GM18502 (cell line): ENCODE results near the gene RIPK3.
"Not testable (repeated sequence)": the region's sequence is repeated elsewhere in the genome, so short reads cannot be mapped to it uniquely, and the experiment has no call there.

Source experiments
- ATAC-seq: cut with Tn5 transposase; IDR thresholded peaks from one replicate; pipeline ENCODE4 v1.9.1; 2021; ENCODE audit warnings: mild to moderate bottlenecking; ENCODE audit not compliant: unreplicated experiment, poor library complexity

RIPK3 gene

GRCh38 chr14:24339284-24340151, at the start of gene RIPK3:
Gene RIPK3 (minus strand): TSS chr14:24339991. CDS start chr14:24339826, 165 bp downstream.
- ATAC-seq = peak; percentile 95

- ATAC-seq = no peak
Observed at GRCh38 chr14:24389226-24389848, 49.5 kb upstream of the RIPK3 start.

- ATAC-seq = no peak
Observed at GRCh38 chr14:24388474-24389179, 48.8 kb upstream of the RIPK3 start.

GRCh38 chr14:24387579-24387978, 47.8 kb upstream of the RIPK3 start:
- not testable (repeated sequence) for ATAC-seq

GRCh38 chr14:24387009-24387345, 47.2 kb upstream of the RIPK3 start:
- ATAC-seq = no peak

GRCh38 chr14:24385524-24385923, 45.7 kb upstream of the RIPK3 start:
- ATAC-seq = no peak

GRCh38 chr14:24384169-24384568, 44.4 kb upstream of the RIPK3 start:
- no peak for ATAC-seq

GRCh38 chr14:24382064-24382371, 42.2 kb upstream of the RIPK3 start:
- ATAC-seq = no peak

GRCh38 chr14:24381363-24382063, 41.7 kb upstream of the RIPK3 start:
- ATAC-seq = no peak

GRCh38 chr14:24379907-24380730, 40.3 kb upstream of the RIPK3 start:
- ATAC-seq = no peak

GRCh38 chr14:24378981-24379906, 39.5 kb upstream of the RIPK3 start:
- no peak for ATAC-seq

GRCh38 chr14:24378327-24378726, 38.5 kb upstream of the RIPK3 start:
- no peak for ATAC-seq

- no peak for ATAC-seq
Observed at GRCh38 chr14:24377657-24378056, 37.9 kb upstream of the RIPK3 start.

- no peak for ATAC-seq
Observed at GRCh38 chr14:24377126-24377525, 37.3 kb upstream of the RIPK3 start.

- ATAC-seq = no peak
Observed at GRCh38 chr14:24376448-24377070, 36.8 kb upstream of the RIPK3 start.

- ATAC-seq = no peak
Observed at GRCh38 chr14:24372701-24373416, 33.1 kb upstream of the RIPK3 start.

GRCh38 chr14:24371605-24372004, 31.8 kb upstream of the RIPK3 start:
- not testable (repeated sequence) for ATAC-seq

- ATAC-seq = no peak
Observed at GRCh38 chr14:24370748-24371147, 31.0 kb upstream of the RIPK3 start.
